GM11168 (cell line): ENCODE data around the gene ETNK1.
"Not testable (repeated sequence)": the region's sequence is repeated elsewhere in the genome, so short reads cannot be mapped to it uniquely, and the experiment has no call there.

Experiments used
- in situ Hi-C: fragments of 300-500 bp; cut with MboI; formaldehyde crosslinking; loops from one replicate; pipeline ENCODE4 v1.12.0; 2022; ENCODE audit warnings: low sequenced_read_pairs; ENCODE audit not compliant: unreplicated experiment

Gene ETNK1, protein sequence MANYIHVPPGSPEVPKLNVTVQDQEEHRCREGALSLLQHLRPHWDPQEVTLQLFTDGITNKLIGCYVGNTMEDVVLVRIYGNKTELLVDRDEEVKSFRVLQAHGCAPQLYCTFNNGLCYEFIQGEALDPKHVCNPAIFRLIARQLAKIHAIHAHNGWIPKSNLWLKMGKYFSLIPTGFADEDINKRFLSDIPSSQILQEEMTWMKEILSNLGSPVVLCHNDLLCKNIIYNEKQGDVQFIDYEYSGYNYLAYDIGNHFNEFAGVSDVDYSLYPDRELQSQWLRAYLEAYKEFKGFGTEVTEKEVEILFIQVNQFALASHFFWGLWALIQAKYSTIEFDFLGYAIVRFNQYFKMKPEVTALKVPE

DNA sequence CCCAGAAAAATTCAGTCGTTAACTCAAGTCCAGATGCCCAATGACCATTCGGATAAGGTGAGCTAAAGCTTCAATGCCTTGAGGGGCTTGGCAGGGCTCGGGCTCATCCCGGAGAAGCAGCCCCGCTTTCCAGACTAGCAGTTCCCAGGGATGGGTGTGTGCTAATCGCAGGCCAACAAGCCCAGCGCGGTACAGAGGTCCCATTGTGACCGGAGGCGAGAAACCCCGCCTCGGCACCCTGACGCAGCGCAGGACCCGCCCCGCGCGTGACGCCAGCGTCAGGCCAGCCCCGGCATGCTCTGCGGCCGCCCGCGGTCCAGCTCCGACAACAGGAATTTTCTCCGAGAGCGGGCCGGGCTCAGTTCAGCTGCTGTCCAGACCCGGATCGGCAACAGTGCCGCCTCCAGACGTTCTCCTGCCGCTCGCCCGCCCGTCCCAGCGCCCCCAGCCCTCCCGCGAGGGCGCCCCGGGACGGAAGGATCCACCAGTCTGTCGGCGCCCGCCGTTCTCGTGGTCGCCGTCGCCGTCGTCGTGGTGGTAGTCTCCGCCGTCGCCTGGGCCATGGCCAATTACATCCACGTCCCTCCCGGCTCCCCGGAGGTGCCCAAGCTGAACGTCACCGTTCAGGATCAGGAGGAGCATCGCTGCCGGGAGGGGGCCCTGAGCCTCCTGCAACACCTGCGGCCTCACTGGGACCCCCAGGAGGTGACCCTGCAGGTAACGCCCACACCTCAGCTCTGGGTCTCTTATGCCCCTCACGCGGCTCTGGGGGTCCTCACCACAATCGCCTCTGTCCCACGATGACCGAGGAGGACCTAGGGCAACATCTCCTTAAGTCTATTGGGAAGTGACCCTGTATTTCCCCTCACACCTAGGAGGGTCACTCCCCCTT lies at the start of gene ETNK1:
ETNK1 (plus strand) TSS at position 302 of the 892 bp plus-strand sequence; CDS start at position 562, 260 bp downstream.
- in situ Hi-C loops = no loop called here

DNA sequence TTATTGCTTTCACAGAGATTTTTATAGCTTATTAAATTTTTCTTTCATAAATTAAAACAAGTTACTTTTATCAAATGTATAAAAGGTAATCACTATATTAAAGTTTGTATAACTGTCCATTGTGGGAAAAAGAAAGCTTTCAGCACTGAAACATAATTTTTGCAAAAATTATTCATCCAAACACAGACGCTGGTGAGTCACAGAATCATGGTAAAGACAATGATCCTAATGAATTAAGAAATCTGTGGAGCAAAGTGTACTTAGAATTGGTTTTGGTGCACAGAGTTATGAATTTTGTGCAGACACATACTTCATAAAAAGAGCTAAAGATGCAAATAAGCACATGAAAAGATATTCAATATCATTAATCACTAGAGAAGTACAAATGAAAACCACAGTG lies 48.9 kb upstream of the ETNK1 start:
- in situ Hi-C loops = no loop called here

DNA sequence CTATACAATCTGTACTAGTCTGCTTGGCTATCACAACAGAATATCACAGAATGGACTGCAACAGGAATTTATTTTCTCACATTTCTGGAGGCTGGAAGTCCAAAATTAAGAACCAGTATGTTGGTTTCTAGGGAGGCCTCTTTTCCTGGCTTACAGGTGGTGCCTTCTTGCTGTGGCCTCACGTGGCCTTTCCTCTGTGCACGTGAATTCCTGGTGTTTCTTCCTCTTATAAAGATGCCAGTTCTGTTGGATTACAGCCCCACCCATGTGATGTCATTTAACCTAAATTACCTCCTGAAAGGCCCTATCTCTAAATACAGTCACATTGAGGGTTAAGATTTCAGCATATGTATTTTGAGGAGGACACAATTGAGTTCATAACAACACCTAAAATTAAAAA lies 48.5 kb upstream of the ETNK1 start:
- in situ Hi-C loops = no loop called here

DNA sequence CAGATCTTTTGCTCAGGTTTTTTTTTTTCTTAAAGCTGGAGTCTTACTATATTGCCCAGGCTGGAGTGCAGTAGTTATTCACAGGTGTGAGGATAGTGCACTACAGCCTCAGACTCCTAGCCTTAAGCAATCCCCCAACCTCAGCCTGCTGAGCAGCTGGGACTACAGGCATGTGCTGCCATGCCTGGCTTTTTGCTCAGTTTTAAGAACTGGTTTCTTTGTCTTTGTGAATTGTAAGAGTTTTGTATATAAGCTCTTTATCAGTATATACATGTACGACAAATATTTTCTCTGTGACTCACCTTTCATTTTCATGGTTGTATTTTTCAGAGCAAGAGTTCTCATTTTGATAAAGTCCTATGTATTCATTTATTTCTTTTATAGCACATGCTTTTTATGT lies 47.3 kb upstream of the ETNK1 start:
- in situ Hi-C loops = no loop called here

DNA sequence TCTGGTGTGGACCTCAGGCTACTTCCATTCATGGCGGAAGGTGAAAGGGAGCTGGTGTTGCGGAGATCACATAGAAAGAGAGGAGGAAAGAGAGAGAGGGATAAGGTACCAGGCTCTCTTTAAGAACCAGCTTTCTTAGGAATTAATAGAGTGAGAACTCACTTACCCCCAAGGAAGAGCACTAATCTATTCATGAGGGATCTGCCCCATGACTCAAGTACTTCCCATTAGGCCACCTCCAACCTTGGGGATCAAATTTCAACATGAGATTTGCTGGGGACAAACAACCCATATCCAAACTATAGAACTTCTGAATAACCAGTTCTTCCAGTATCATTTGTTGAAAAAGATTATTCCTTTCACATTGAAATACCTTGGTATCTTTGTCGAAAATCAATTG lies 46.6 kb upstream of the ETNK1 start:
- in situ Hi-C loops = no loop called here

DNA sequence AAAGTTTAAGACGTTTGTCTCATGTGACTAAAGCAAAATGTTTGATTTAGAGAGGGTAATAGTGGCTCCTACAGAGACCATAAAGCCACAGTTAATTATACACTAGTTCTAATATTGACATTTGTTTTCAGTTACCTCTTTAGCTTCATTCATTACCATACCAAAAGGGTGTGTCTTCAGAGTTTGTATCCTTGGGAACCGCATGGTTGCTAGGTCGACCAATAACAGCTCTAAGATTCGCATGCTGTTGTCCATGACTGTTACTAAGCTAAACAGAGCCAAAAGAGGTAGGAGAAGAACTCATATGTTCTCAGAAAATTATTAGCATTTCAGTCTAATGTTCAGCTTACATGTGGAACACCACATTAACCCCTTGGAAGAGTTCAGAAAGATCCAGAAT lies 36.2 kb upstream of the ETNK1 start:
- in situ Hi-C loops = no loop called here

DNA sequence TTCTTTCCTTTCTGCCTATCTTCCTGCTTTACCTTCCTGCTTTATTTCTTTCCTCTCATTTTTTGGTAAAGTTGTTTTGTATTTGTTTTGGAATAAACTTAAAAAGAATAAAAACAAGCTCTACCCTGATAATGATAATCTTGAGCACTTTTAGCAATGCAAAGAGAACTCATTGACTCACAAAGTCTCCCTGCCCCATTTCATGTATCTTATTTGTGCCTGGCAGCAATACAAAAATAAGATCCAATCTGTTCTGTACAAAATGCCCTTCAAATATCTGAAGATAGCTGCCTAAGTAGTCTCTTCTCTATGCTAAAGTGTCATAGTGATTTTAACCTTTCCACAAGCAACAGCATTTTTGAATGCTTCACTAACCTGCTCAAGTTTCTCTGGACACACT lies 31.1 kb upstream of the ETNK1 start:
- in situ Hi-C loops = no loop called here

DNA sequence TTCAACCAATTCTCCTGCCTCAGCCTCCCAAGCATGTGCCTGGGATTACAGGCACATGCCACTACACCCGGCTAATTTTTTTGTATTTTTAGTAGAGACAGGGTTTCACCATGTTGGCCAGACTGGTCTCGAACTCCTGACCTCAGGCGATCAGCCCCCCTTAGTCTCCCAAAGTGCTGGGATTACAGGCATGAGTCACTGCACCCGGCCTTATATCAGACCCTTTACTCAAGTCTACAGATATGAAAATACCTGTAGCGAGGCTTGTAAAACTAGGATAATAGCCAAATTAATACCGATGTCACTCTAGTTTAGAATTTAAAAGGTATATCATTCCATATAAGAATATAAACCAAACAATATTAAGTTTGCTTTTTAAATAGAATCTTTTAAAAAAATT lies 27.4 kb upstream of the ETNK1 start:
- in situ Hi-C loops = not testable (repeated sequence)

DNA sequence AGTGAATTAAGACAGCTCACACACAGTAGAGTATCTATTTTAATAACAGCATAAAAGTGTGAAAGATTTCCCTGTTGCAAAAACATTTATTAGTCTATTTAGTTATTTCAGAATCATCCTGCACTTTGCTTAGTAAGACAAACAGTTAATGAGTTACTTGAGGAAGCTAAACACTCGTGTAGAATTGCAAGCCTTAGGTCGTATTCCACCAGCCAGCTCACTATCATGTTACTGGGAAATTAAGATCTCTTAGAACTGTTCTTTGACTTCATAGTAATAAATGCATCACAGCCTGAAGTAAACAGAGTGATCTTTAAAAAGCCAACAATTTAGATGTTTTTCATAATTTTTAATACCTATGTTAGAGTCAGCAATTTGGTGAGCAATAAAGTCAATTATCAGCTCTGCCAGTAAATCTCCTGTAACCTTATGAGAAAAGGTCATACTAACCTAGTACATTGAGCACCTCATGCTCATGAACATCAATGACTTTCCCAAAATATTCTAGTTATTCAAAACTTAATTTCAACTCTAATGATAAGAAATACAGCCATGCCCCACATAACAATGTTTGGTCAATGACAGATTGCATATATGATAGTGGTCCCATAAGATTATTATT lies 26.7 kb upstream of the ETNK1 start:
- in situ Hi-C loops = no loop called here

DNA sequence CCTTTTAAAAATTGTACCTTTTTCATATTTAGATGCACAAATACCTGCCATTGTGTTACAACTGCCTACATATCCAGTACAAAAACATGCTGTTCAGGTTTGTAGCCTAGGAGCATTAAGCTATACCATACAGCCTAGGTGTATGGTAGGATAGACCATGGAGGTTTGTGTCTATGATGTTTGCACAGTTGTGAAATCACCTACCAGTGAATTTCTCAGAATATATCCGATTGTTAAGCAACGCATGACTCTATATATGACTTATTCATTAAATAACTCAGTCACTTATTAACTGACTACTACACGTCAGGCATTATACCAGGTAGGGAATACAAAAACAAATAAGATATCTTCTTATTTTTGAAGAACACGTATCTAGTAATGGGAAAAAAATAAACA lies 26.2 kb upstream of the ETNK1 start:
- in situ Hi-C loops = no loop called here

DNA sequence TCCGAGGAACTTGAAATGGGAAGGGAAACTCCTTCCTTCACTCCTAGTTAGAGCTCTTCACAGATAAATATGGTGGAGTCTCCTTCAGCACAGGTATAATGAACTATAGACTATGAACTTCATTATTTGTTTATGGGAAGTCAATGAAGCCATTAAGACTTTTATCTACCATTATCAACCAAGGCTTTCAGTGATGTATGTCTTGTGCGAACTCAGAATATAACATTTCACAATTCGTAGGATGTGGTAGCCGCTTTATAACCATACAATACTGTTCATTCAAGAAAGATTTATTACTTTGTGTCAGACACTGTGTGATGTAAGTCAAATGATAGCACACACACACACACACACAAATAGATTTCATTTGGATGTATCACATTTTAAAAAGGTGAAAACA lies 24.8 kb upstream of the ETNK1 start:
- in situ Hi-C loops = no loop called here

DNA sequence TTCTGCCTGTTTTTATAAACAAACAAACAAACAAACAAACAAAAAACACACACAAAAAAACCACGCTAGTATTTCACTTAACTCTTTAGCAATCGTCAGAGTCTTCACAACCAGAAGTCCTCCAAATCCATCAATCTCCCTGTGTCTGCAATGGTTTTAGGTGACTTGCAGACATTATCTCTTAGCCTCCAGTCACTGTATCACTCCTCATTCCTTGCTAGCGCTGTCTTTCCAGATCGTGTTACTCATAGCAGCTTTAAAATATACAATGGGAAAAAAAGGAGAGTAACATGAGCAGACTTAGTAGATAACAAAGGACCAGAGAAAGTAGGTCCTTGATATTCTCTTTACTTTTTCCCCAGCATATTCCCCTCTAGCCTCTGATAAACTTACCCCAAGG lies 15.5 kb upstream of the ETNK1 start:
- in situ Hi-C loops = no loop called here

DNA sequence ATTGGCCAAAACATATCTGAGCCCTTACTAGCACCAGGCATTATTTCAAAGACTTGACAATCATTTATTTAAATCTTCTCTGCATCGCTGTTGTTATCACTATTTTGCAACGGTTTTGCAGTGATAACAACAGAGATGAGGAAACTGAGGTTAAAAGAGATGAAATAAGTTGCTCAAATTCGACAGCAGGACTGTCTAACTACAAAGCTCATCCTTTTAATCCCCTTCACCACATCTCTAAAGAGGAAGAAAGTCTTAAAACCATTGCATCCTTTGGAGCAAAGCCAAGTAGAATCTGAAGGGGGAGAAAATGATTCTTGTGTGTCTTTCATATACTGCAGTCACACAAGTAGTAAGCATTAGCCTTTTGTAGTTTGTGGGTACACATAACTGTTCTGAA lies 14.8 kb upstream of the ETNK1 start:
- in situ Hi-C loops = no loop called here

DNA sequence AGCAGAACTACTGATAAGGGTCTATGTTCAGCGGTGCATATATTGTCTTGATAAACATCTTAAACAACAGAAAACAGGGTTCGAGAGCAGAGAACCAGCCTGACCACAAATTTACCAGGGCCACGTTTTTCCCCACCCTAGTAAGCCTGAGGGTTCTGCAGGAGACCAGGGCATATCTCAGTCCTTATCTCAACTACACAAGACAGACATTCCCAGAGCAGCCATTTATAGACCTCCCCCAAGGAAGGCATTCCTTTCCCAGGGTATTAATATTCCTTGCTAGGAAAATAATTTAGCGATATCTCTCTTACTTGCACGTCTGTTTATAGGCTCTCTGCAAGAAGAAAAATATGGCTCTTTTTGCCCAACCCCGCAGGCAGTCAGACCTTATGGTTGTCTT lies 12.1 kb upstream of the ETNK1 start:
- in situ Hi-C loops = not testable (repeated sequence)

DNA sequence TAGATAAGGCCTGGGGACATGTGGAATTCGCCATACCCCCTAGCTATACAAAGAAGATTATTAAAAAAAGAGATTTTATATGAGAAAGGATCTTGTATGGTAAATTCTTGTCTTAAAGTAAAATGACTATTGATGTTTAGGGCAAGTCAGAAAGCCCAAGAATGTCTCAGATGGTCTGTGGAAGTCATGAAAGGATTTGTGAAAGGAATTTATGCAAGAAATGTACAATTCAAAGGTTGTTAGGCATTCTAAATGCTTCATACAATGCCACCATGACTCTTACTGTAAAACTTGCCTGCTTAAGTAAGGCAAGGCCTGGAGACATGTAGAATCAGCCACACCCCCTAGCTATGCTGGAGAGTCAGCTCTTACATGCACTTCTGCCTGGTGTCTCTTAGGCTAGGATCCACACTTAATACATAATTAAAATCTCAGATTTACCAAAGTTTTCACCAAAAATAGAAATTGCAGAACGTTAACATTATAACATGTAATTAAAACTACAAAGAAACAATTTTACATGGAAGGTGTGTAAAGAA lies 8.9 kb upstream of the ETNK1 start:
- in situ Hi-C loops = no loop called here

DNA sequence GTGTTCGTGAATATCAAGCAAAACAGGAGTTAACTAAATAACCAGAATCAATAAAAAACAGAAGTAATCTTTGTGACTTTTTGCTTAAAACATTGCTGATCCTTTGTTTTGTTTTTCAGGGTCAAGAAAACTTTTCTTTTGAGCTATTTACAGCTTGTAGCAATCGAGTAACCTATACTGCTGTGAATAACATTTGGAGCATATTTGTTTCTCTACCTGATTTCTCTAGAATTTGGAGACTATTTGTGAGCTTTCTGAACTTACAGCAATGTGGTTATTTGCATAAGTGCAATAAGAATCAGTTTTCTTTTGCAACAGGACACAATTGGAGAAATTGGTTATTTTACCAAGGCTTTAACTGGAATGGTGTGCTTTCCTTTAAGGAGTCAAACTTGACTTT lies 7.3 kb upstream of the ETNK1 start:
- in situ Hi-C loops = no loop called here

DNA sequence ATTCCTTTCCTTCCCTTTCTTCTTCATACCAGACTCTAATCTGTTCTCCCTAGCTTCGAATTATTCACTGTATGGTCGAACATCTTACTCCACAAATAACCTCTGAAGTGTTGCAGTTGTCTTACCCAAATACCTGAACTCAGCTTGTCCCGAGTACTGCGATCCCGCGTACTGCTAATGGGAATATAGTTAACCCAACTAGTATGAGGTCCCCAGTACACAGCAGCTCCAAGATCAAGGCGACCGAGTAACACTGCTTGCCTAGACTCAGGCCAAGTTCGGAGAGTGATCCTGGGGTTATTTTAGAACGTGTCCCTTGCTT lies 462 bp upstream of the ETNK1 start:
- in situ Hi-C loops = no loop called here

DNA sequence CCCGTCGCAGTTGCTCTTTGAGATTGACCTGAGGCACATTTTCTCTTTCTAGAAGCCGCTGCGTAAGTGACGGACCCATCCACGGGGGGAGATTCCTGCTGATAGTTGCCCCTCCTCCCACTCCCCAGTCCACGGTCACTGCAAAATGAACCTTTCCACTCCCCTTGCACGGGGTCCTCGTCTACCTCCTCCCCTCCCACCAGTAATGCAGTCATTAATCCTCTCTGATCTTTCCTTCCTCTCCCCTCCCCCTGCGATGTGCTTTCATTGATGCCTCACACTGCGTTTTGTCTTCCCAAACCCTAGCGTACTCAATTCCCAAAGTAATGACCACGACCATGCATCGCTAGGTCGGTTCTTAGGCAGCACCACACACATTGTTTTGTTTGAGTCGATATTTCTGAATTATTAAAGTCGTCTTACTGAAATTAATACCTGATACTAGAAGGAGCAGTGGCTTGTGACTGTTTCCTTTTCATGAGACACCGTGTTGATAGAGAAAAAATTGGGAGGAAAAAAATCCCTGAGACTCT lies 857 bp downstream of the ETNK1 start:
- in situ Hi-C loops = no loop called here

DNA sequence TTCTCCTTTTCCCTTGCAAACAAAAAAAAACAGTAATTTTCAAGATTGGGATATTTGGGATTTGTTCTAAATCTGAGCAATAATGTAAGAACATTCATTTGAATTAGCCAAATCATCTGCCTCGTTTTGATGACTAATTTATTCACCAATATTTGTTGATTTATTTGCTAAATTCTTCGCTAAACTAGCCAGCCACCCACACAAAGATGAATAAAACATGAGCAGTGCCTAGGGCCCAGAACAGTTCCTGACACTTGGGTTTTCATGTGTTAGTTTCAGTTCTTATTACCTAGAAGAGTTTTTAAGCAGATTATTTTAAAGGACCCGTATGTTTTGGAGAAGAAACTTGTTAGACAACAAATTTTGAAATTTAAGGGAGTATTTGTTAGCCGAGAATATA lies 1.4 kb downstream of the ETNK1 start:
- in situ Hi-C loops = no loop called here

DNA sequence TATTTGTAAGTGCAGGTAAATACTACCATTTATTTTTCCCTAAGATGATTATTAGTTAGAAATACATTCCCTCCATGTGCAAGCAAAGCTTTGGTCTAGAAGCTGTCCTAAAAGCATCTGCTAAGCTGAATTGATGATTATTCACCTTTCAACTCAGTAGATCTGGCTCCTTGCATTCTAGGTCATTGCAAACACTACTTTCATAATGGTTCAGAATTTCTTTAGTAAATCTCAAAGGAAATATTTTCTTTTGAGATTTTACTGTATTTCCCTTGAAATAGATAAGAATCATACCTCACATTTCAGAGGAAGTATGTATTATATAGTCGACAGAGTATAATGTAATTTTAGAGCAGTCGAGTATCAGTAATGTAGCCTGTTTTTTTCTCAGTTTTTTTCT lies 2.4 kb downstream of the ETNK1 start:
- in situ Hi-C loops = no loop called here

DNA sequence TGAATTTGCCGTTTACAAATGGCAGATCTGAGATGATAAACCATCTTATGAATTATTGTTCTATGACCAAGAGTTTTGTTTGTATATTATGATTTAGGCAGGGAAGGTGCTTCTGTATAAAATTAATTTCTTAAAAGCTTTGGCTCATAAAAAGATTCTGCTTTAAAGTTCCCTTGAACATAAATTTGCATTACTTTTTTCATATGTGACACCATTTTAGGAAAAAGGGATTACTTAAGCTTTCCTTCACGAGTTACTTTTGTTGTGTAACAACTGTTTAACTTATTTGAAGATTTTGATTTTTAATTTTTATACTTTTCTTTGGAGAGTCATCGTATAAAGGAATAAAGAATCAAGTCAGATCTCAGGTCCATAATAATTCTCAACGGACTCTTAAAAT lies 3.3 kb downstream of the ETNK1 start:
- in situ Hi-C loops = no loop called here
